WTC11 (cell line): ENCODE data around the gene TMEM25. TPM values are rescaled to one million over a fixed set of nuclear protein-coding genes. Genes with fewer than 3 reads are reported as not detected.
A peak's percentile ranks its signal among the peaks of the same experiment; 100 is the strongest.

ENCODE experiments used
- ATAC-seq: fragments of 200-7000 bp; cut with Tn5 transposase; 2 replicates; pipeline ENCODE4 v1.10.0; 2021; ENCODE audit warnings: mild to moderate bottlenecking, moderate library complexity
- CTCF ChIA-PET: fragments of 300-600 bp; sonication (Branson Sonifier 250); formaldehyde crosslinking; loops from one replicate; lab custom pipeline; 2021; ENCODE audit warnings: antibody characterized with exemption; lab: Charles Lee
- POLR2A ChIA-PET: fragments of 350-600 bp; sonication (Branson Sonifier 250); formaldehyde crosslinking; loops from one replicate; lab custom pipeline; 2021; ENCODE audit warnings: antibody characterized with exemption; lab: Charles Lee
- DNase-seq: peaks from one replicate; pipeline ENCODE4 v3.0.0; 2021; ENCODE audit warnings: low spot score
- H3K27ac Mint-ChIP-seq: 2 replicates; pipeline ENCODE4 v1.8.0; 2021; ENCODE audit warnings: mixed read lengths
- H3K27me3 Mint-ChIP-seq: 2 replicates; pipeline ENCODE4 v1.8.0; 2021; ENCODE audit warnings: low read depth, mild to moderate bottlenecking, moderate library complexity, mixed read lengths
- H3K36me3 Mint-ChIP-seq: 2 replicates; pipeline ENCODE4 v1.8.0; 2021; ENCODE audit warnings: mixed read lengths
- H3K4me1 Mint-ChIP-seq: 2 replicates; pipeline ENCODE4 v1.8.0; 2022; ENCODE audit warnings: mixed read lengths
- H3K4me3 Mint-ChIP-seq: 2 replicates; pipeline ENCODE4 v1.8.0; 2021; ENCODE audit warnings: mild to moderate bottlenecking, moderate library complexity, mixed read lengths
- H3K9me3 Mint-ChIP-seq: 2 replicates; pipeline ENCODE4 v1.8.0; 2021; ENCODE audit warnings: mixed read lengths
- CREM ChIP-seq: sonication (generic); formaldehyde crosslinking; IDR thresholded peaks from 2 replicates; pipeline ENCODE4 v1.8.1; 2022; ENCODE audit warnings: mild to moderate bottlenecking, missing genetic modification reagents, moderate library complexity
- IRF2 ChIP-seq: sonication (generic); formaldehyde crosslinking; IDR thresholded peaks from 2 replicates; pipeline ENCODE4 v1.8.0; 2022; ENCODE audit warnings: low read depth, missing genetic modification reagents, borderline replicate concordance
- NFATC4 ChIP-seq: fragments of 250-450 bp; sonication (Bioruptor Pico); IDR thresholded peaks from 2 replicates; pipeline ENCODE4 v1.9.0; 2021; ENCODE audit warnings: mild to moderate bottlenecking
- NFYB ChIP-seq: sonication (generic); formaldehyde crosslinking; conservative IDR thresholded peaks from 2 replicates; pipeline ENCODE4 v1.8.0; 2022; ENCODE audit warnings: low read depth, missing genetic modification reagents
- SMAD4 ChIP-seq: sonication (generic); formaldehyde crosslinking; IDR thresholded peaks from 2 replicates; pipeline ENCODE4 v1.8.0; 2022; ENCODE audit warnings: mild to moderate bottlenecking, missing genetic modification reagents
- SP1 ChIP-seq: sonication (generic); formaldehyde crosslinking; conservative IDR thresholded peaks from 2 replicates; pipeline ENCODE4 v1.8.1; 2022; ENCODE audit warnings: missing genetic modification reagents
- total RNA-seq: library from RNA; stranded (reverse); gene quantifications from 3 replicates; pipeline ENCODE4 v1.2.3, GENCODE V29; 2021
- TF ChIP-seq, protein P1 (sequence below): sonication (generic); formaldehyde crosslinking; IDR thresholded peaks from 2 replicates; pipeline ENCODE4 v1.8.0; 2023; ENCODE audit warnings: missing genetic modification reagents
- TF ChIP-seq, protein P2 (sequence below): fragments of 250-450 bp; sonication (Bioruptor Pico); IDR thresholded peaks from 2 replicates; pipeline ENCODE4 v2.1.2; 2022; ENCODE audit warnings: mild to moderate bottlenecking, moderate library complexity
- TF ChIP-seq, protein P3 (sequence below): sonication (generic); formaldehyde crosslinking; IDR thresholded peaks from 2 replicates; pipeline ENCODE4 v1.8.1; 2023; ENCODE audit warnings: mild to moderate bottlenecking, missing genetic modification reagents, moderate library complexity
- TF ChIP-seq, protein P4 (sequence below): sonication (generic); formaldehyde crosslinking; IDR thresholded peaks from 2 replicates; pipeline ENCODE4 v1.8.0; 2022; ENCODE audit warnings: mild to moderate bottlenecking, missing genetic modification reagents
- TF ChIP-seq, protein P5 (sequence below): sonication (generic); formaldehyde crosslinking; IDR thresholded peaks from 2 replicates; pipeline ENCODE4 v1.8.0; 2022; ENCODE audit warnings: mild to moderate bottlenecking, missing genetic modification reagents

Gene TMEM25
- total RNA-seq, 1 experiment from 2014 or later = 19.7 TPM

DNA sequence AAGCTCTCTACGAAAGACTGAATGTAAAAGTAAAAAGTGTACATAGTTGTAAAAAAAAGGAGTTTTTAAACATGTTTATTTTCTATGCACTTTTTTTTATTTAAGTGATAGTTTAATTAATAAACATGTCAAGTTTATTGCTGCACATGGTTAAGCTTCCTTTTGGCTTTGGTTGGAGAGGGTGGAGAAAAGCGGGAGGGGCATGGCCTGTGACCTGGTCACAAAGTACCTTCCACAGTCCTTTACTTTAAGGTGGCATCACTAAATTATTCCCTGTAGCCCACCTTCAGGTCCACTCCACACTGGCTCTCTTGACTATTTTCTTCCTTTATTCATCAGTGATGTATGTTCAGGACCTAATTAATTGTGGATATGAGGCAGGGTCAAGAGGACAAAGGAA lies 4.3 kb upstream of the TMEM25 start:
- ATAC-seq (no peak), DNase-seq (no peak)
- peaks cover 19% of the 10 kb centered on the region for H3K36me3 Mint-ChIP-seq
- ChIA-PET CTCF (interaction anchor here (0.8 kb wide), 1 partner anchor 231 kb away, joined by 3 read pairs; no protein-coding TSS in a partner anchor), POLR2A (no interaction called here)
- no peak overlapping the region for H3K4me3 Mint-ChIP-seq
- no peaks in the 10 kb centered on the region for H3K9me3 Mint-ChIP-seq
- TF ChIP-seq, protein P1, sequence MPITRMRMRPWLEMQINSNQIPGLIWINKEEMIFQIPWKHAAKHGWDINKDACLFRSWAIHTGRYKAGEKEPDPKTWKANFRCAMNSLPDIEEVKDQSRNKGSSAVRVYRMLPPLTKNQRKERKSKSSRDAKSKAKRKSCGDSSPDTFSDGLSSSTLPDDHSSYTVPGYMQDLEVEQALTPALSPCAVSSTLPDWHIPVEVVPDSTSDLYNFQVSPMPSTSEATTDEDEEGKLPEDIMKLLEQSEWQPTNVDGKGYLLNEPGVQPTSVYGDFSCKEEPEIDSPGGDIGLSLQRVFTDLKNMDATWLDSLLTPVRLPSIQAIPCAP (CRISPR knock-in tag) = no peak
- TF ChIP-seq, protein P2, sequence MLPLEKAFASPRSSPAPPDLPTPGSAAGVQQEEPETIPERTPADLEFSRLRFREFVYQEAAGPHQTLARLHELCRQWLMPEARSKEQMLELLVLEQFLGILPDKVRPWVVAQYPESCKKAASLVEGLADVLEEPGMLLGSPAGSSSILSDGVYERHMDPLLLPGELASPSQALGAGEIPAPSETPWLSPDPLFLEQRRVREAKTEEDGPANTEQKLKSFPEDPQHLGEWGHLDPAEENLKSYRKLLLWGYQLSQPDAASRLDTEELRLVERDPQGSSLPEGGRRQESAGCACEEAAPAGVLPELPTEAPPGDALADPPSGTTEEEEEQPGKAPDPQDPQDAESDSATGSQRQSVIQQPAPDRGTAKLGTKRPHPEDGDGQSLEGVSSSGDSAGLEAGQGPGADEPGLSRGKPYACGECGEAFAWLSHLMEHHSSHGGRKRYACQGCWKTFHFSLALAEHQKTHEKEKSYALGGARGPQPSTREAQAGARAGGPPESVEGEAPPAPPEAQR (CRISPR knock-in tag) = no peak
- TF ChIP-seq IRF2 (CRISPR knock-in tag) = no peak
- TF ChIP-seq NFYB (CRISPR knock-in tag) = no peak
- TF ChIP-seq SMAD4 = no peak
- no peak for TF ChIP-seq CREM (CRISPR knock-in tag)
- TF ChIP-seq, protein P3, sequence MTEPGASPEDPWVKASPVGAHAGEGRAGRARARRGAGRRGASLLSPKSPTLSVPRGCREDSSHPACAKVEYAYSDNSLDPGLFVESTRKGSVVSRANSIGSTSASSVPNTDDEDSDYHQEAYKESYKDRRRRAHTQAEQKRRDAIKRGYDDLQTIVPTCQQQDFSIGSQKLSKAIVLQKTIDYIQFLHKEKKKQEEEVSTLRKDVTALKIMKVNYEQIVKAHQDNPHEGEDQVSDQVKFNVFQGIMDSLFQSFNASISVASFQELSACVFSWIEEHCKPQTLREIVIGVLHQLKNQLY (CRISPR knock-in tag) = no peak
- TF ChIP-seq, protein P4, sequence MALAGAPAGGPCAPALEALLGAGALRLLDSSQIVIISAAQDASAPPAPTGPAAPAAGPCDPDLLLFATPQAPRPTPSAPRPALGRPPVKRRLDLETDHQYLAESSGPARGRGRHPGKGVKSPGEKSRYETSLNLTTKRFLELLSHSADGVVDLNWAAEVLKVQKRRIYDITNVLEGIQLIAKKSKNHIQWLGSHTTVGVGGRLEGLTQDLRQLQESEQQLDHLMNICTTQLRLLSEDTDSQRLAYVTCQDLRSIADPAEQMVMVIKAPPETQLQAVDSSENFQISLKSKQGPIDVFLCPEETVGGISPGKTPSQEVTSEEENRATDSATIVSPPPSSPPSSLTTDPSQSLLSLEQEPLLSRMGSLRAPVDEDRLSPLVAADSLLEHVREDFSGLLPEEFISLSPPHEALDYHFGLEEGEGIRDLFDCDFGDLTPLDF = no peak
- H3K27me3 Mint-ChIP-seq = peaks cover 3% of the 10 kb centered on the region; the same call in 1 of the 2 replicates
- H3K4me1 Mint-ChIP-seq = peaks cover 29% of the 10 kb centered on the region
- no peak overlapping the region; the same call in 1 of the 2 replicates for H3K27ac Mint-ChIP-seq

DNA sequence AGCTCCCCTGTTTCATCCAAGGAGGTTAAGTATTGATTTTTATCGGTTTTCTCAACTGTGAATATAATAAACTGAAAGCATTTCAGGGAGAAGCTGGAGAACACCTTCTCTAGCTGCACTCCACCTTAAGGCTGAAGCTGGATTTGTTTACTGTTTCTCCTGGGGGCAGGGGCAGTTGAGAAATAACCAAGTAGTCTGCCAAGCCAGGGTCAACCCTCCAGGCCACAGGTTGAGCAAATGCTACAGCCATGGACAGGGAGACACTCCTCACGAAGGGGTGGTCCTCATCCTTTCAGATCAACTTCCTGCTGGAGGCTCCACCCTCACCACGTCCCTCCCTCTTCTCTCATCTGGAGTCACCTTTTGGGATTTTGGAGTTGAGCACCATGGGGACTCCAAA lies 3.9 kb upstream of the TMEM25 start, which contains the start of gene TTC36:
Gene TTC36 (plus strand): TSS at position 366 of the 400 bp plus-strand sequence. CDS start 21 bp downstream, at position 387.
- CTCF ChIA-PET = interaction anchor here (0.8 kb wide), 1 partner anchor 231 kb away, joined by 3 read pairs; no protein-coding TSS in a partner anchor
- peak; percentile 9 for ATAC-seq
- no peak within 1 kb of the TSS for H3K4me3 Mint-ChIP-seq

DNA sequence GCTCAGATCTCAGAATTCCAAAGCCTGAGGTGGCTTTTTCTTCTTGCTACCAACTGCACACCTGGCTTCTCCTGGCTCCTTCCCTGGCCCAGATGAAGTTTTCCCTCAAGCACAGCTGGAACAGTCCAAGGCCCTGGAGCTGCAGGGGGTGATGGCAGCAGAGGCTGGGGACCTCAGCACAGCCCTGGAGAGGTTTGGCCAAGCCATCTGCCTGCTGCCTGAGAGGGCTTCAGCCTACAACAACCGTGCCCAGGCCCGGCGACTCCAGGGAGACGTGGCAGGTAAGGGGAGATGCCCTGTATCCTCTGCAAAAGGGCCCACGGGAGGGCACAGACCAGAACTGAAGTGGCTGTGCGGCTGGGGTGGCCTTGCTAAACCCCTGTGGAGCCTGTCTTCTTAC lies 2.5 kb upstream of the TMEM25 start:
- ATAC-seq (no peak), DNase-seq (no peak)
- H3K4me3 Mint-ChIP-seq = no peak overlapping the region
- peaks cover 11% of the 10 kb centered on the region for H3K36me3 Mint-ChIP-seq
- H3K9me3 Mint-ChIP-seq = no peaks in the 10 kb centered on the region
- no peak overlapping the region for H3K27ac Mint-ChIP-seq
- peaks cover 3% of the 10 kb centered on the region; the same call in 1 of the 2 replicates for H3K27me3 Mint-ChIP-seq
- TF ChIP-seq SMAD4 (no peak), NFATC4 (CRISPR knock-in tag) (no peak)
- H3K4me1 Mint-ChIP-seq = peaks cover 28% of the 10 kb centered on the region
- POLR2A ChIA-PET = no interaction called here
- CTCF ChIA-PET = no interaction called here

More for the DNA sequence above, 3.9 kb upstream of the TMEM25 start, which contains the start of gene TTC36:
- Mint-ChIP-seq H3K27me3 (peaks cover 3% of the 10 kb centered on the region; the same call in 1 of the 2 replicates), H3K36me3 (peaks cover 15% of the 10 kb centered on the region), H3K4me1 (peaks cover 31% of the 10 kb centered on the region), H3K27ac (peak within 1 kb of the TSS; percentile 25), H3K9me3 (no peaks in the 10 kb centered on the region)
- POLR2A ChIA-PET = no interaction called here
- DNase-seq = no peak
- TF ChIP-seq, protein P5, sequence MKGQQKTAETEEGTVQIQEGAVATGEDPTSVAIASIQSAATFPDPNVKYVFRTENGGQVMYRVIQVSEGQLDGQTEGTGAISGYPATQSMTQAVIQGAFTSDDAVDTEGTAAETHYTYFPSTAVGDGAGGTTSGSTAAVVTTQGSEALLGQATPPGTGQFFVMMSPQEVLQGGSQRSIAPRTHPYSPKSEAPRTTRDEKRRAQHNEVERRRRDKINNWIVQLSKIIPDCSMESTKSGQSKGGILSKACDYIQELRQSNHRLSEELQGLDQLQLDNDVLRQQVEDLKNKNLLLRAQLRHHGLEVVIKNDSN (CRISPR knock-in tag) = no peak

DNA sequence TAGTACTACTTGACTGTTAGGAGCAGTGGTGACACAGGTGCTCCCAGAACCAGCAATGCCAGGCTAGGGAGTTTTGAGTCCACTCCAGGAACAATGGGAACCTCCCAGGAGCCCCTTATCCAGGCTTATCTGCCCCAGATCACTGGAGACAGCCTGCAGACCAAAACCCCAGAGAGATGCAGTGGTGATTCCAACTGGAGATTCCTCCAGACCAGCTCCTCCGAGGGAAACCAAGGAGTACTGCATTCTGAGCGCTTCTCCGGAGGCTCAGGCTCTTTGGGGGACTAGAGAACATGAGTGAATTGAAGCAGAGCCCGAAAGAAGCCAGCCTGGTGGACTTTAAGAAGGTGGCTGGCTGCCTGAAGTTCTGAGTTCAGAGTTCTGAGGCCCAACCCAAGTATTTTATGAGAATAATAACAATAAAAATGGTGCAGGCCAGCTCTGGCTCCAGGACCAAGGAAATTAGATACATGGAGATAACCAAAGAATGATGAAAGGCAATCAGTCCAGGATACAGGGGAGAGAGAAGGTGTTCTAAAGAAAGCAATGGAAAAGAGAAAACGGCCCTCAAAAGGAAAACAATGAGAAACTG lies 1.3 kb upstream of the TMEM25 start:
- no peak for TF ChIP-seq SP1
- TF ChIP-seq NFYB (CRISPR knock-in tag) = no peak
- no peak for TF ChIP-seq SMAD4
- TF ChIP-seq, all 79 proteins: peak for 0
- ChIA-PET CTCF (interaction anchor here (1.1 to 1.2 kb wide), 2 partner anchors 9 to 359 kb away, joined by 3 read pairs; no protein-coding TSS in a partner anchor), POLR2A (interaction anchor here (0.5 kb wide), 1 partner anchor 11 kb away, joined by 3 read pairs; no protein-coding TSS in a partner anchor)
- Mint-ChIP-seq H3K4me1 (peaks cover 28% of the 10 kb centered on the region), H3K27ac (no peak overlapping the region), H3K36me3 (peaks cover 4% of the 10 kb centered on the region; the same call in 1 of the 2 replicates), H3K4me3 (peak overlapping the region; percentile 96), H3K27me3 (peaks cover 3% of the 10 kb centered on the region; the same call in 1 of the 2 replicates), H3K9me3 (no peaks in the 10 kb centered on the region)
- ATAC-seq (peak; percentile 7; the same call in 1 of the 2 replicates), DNase-seq (peak; percentile 22)
